Bone marrow (tissue), 2 donors: ENCODE results near the gene UBAP1.
"Not testable (repeated sequence)": the region's sequence is repeated elsewhere in the genome, so short reads cannot be mapped to it uniquely, and the experiment has no call there.

Experiments used
- DNase-seq, 2 donors: peaks; one replicate each; lab custom pipeline; 2025; lab: John Stamatoyannopoulos, UW

UBAP1 gene

DNA sequence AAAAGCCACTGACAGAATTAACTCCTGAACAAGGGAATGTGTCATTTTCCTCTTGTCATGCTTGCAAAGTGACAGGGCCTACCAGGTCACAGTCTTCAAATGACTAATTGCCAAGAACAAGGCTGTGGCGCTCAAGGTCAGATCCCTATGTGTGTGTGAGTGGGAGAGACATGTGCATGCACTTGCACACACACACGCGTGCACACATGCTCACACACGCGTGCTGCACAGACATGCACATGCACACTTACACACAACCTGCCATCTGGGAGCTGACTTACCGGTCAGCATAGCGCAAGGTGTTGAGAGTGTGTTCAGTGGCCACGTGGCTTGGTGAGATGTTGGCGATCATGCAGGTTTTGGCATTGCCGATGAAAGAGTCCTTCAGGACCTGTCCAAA is 80.5 kb downstream of the UBAP1 start:
- no peak for DNase-seq

GRCh38 chr9:34262971-34263370 is 84.1 kb downstream of the UBAP1 start:
- no peak for DNase-seq

GRCh38 chr9:34267660-34268059 is 88.8 kb downstream of the UBAP1 start:
- DNase-seq: no peak

DNA sequence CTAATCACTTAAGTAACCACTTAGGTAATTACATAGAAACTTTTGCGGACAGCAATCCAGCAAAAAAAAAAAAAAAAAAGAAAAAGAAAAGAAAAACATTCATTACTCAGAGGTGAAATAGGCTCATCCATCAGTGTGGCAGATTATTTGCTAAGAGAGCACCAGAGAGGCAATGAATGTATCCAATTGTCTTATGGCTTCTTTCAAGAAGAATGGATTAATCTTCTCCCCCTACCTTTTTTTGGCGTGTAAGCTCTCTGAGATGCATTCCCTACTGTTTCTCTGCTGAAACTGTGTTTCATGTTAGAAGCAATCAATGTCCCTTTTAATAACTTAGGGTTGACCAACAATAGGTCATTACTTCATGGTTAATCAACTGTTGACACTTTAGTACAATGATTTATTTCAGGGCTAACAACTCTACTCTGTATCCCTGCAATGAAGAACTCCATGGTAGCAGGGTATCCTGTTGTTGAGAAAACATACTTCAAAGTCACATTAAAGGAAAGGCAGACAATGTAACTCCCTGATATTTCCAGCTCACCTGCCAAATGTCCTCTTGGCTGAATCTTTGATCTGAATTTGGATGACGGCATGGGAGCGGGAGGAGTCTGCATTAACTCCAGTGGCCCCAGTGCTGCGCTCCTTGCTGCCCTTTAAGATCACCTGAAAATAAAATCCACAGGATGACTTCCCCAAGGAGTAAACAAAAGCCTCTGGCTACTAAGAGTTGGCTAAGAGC is 92.6 kb downstream of the UBAP1 start:
- no peak for DNase-seq

DNA sequence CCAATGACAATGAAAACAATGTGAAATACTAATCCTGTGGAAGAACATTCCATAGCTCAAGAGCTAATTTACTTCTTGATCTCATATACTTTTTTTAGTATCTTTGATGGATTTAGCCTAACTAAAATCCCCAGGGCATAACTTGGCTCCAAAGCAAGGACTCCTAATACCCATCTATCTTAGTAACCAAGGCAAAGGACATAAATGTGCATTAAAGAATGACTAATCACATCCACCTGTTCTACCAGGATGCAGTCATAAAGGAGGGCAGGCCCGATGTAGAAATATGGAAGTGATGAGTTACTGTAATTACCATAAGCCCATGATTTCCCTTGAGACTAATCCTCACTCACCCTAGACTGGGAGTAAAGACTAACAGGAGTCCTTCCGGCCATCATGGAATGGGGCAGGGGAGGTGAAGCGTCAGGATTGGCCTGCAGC is 93.3 kb downstream of the UBAP1 start:
- no peak for DNase-seq

DNA sequence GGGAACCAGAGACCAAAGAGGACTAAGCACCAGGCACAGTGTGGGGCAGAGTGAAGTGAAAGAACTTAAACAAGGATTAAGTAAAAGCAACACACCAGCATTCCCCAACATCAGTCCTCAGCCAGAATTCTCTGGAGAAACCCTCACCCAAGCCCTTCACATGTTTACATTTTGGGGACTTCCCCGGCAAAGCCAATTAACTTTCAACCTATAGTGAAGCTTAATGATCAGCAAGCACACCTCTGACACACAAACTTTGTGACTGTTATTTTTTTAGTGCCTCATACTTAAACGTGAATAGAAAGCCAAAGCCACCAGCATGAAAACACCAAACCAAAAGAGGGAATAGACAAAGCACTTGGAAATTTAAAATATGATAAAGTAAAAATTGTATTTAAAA is 94.7 kb downstream of the UBAP1 start:
- not testable (repeated sequence) for DNase-seq

GRCh38 chr9:34275811-34276210 is 97.0 kb downstream of the UBAP1 start:
- DNase-seq: no peak

- no peak for DNase-seq
Observed at GRCh38 chr9:34276772-34277171, 97.9 kb downstream of the UBAP1 start.

GRCh38 chr9:34279411-34279810 is 100.6 kb downstream of the UBAP1 start:
- DNase-seq: no peak

DNA sequence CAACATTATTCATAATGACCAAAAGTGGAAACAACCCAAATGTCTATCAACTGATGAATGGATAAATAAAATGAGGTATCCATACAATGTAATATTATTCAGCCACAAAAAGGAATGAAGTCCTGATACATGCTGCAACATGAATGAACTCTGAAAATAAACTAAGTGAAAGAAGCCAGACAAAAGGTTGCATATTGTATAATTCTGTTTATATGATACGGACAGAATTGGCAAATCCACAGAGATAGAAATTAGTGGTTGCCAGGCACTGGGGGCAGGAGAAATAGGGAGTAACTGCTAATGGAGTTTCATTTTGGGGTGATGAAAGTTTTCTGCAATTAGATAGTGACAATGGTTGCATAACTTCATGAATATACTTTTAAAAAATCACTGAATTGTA is 103.3 kb downstream of the UBAP1 start:
- DNase-seq: no peak

- DNase-seq: no peak
Observed at GRCh38 chr9:34289159-34289558, 110.3 kb downstream of the UBAP1 start.

GRCh38 chr9:34291023-34291422 is 112.2 kb downstream of the UBAP1 start:
- no peak for DNase-seq

GRCh38 chr9:34291423-34291822 is 112.6 kb downstream of the UBAP1 start:
- DNase-seq: no peak

GRCh38 chr9:34292552-34292951 is 113.7 kb downstream of the UBAP1 start:
- DNase-seq: no peak

DNA sequence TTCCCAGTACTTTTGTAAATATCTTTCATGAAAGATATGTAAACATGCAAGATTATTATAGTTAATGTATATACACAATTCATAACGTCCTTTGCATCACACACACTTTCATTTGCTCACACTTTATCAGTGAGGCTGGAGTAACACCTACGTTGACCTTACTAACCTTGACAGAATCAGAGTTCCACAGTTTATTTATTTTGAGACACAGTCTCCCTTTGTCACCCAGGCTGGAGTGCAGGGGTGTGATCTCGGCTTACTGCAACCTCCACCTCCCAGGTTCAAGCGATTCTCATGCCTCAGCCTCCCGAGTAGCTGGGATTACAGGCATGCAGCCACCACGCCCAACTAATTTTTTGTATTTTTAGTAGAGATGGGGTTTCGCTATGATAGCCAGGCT is 122.2 kb downstream of the UBAP1 start:
- DNase-seq: not testable (repeated sequence)
